ENCODE data around the gene ARHGEF28. TPM values are rescaled to one million over a fixed set of nuclear protein-coding genes. Genes with fewer than 3 reads are reported as not detected.

Gene ARHGEF28
- total RNA-seq, 4 donors from 2014 or later, result 30.9 to 54.7 (median 36.2) TPM

- intact Hi-C loops (cut with DNase I; ENCODE audit: low total_unique reads), result no loop called here
- TF ChIP-seq POLR2A (IDR thresholded peaks at IDR 0.05) (no peak), CTCF (IDR thresholded peaks at IDR 0.05) (no peak)
- no peak overlapping the region for H3K4me3 ChIP-seq (ENCODE audit: low read depth, poor library complexity, severe bottlenecking)
- 92 to 93% methylated on average over 1 of the region's 1 CpG for WGBS, 2 donors
- no peak for DNase-seq (ENCODE audit: low spot score in 2 of 2)
These were observed 113.7 kb downstream of the ARHGEF28 start for GRCh38 chr5:73739650-73740049.

DNA sequence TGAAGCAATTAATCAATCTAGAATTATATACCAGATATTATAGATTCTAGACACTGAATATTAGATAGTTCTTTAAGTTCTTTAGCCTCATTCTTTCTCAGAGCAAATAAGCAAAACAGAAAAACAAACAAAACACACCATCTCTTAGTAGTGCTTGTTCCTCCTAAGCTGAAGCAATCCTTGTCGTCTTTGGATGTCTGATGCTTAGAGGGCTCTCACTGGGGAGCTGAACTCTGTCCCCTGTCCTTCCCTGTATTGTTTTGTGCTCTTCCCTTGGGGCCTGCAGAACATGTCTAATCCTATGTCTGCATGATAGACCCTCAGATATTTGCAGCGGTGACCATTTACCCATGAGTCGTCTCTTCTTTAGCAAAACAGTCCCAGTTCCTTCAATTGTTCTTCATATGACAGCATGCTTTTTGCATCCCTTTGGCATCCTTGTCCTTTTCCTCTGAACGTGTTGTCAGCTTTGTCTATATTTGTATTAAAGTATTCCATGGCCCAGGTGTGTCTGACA lies 114.3 kb downstream of the ARHGEF28 start:
- no peak overlapping the region for H3K4me3 ChIP-seq (ENCODE audit: low read depth, poor library complexity, severe bottlenecking)
- no peak for TF ChIP-seq POLR2A (IDR thresholded peaks at IDR 0.05)
- no peak for TF ChIP-seq CTCF (IDR thresholded peaks at IDR 0.05)
- DNase-seq (ENCODE audit: low spot score in 2 of 2), result no peak
- 62 to 67% methylated on average over 4 of the region's 4 CpGs for WGBS, 2 donors
- intact Hi-C loops (cut with DNase I; ENCODE audit: low total_unique reads), result no loop called here

DNA sequence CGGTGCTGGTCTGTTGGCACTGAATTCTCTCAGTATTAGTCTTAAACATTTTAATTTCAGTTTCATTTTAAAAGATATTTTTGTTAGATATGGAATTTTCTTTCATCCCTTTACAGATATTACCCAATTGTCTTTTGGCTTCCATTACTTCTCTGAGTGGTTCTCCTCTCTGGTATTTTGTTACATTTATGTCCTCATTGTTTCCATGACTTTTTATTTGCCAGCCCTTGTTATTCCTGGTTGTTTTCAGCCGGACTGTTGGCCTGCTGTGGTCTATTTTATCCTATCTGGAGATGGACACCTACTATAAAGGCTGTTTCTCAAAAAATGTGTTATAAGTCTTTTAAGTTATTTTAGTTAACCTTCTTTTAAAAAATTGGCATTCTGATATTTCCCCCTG lies 117.2 kb downstream of the ARHGEF28 start:
- DNase-seq (ENCODE audit: low spot score in 2 of 2), result no peak
- no peak overlapping the region for H3K4me3 ChIP-seq (ENCODE audit: low read depth, poor library complexity, severe bottlenecking)
- WGBS, 2 donors, result 81 to 83% methylated on average over 2 of the region's 2 CpGs
- intact Hi-C loops (cut with DNase I; ENCODE audit: low total_unique reads), result no loop called here
- TF ChIP-seq CTCF (IDR thresholded peaks at IDR 0.05), result no peak
- TF ChIP-seq POLR2A (IDR thresholded peaks at IDR 0.05), result no peak

DNA sequence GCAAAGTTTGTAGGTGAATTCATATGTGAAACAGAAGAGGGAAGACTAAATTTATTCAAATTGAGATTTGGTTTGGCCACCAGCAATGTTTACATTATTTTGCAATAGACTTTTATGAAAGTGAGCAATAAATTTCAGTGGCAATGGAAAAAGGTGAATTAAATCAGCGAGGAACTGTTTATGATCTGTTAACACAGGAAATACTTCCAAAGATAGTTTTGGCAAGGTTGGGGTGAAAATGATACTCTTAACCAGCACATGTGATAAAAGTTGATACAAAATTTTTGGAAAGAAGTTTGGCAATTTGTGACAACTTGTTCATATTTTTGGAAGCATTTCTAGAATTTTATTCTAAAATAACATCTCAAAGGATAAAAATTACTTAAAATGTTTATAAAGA lies 119.8 kb downstream of the ARHGEF28 start:
- H3K4me3 ChIP-seq (ENCODE audit: low read depth, poor library complexity, severe bottlenecking), result no peak overlapping the region
- TF ChIP-seq POLR2A (IDR thresholded peaks at IDR 0.05), result no peak
- TF ChIP-seq CTCF (IDR thresholded peaks at IDR 0.05), result no peak
- no peak for DNase-seq (ENCODE audit: low spot score in 2 of 2)
- 41 to 42% methylated on average over 1 of the region's 1 CpG for WGBS, 2 donors
- intact Hi-C loops (cut with DNase I; ENCODE audit: low total_unique reads), result no loop called here

DNA sequence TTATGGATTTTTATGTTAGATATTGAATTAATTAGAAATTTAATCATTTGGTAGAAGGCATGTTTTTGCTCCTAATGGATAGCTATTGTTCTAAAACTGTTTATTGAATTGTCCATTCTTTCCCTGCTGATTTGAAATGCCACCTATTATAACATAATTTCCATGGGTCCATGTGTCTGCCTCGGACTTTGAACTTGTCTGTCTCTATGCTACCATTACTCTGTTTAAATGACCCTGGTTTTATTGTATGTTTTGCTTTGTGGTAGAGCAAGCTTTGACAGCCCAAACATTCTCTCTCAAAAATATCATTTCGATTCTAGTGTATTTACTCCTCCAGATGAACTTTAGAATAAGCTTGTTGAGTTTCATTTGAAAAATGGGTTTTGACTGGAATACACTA lies 120.6 kb downstream of the ARHGEF28 start:
- 84 to 88% methylated on average over 2 of the region's 2 CpGs for WGBS, 2 donors

More for the DNA sequence above, 120.6 kb downstream of the ARHGEF28 start:
- intact Hi-C loops (cut with DNase I; ENCODE audit: low total_unique reads), result no loop called here
- no peak for DNase-seq (ENCODE audit: low spot score in 2 of 2)
- no peak for TF ChIP-seq POLR2A (IDR thresholded peaks at IDR 0.05)
- no peak for TF ChIP-seq CTCF (IDR thresholded peaks at IDR 0.05)
- no peak overlapping the region for H3K4me3 ChIP-seq (ENCODE audit: low read depth, poor library complexity, severe bottlenecking)
